IPS-11a (cell line): ENCODE results near the gene NECTIN2.
A peak's percentile ranks its signal among the peaks of the same experiment; 100 is the strongest.
"Not testable (repeated sequence)": the region's sequence is repeated elsewhere in the genome, so short reads cannot be mapped to it uniquely, and the experiment has no call there.

Experiments used
- H3K4me3 ChIP-seq: one replicate; pipeline ENCODE4 v1.5.1; 2013; ENCODE audit warnings: low read depth, low read length, control low read depth

Gene NECTIN2

GRCh38 chr19:44904426-44904994 lies 58.4 kb downstream of the NECTIN2 start:
- H3K4me3 ChIP-seq = no peak overlapping the region

GRCh38 chr19:44905437-44906160 lies 59.5 kb downstream of the NECTIN2 start, which contains the start of gene APOE:
Gene APOE, plus strand, starts transcription at chr19:44905796. Its CDS starts 829 bp downstream, at chr19:44906625.
- H3K4me3 ChIP-seq = peak within 1 kb of the TSS; percentile 97

GRCh38 chr19:44907613-44908012 lies 61.5 kb downstream of the NECTIN2 start:
- no peak overlapping the region for H3K4me3 ChIP-seq

- H3K4me3 ChIP-seq = no peak overlapping the region
These were observed 62.2 kb downstream of the NECTIN2 start for GRCh38 chr19:44908074-44908835.

- no peak overlapping the region for H3K4me3 ChIP-seq
These were observed 62.8 kb downstream of the NECTIN2 start for GRCh38 chr19:44908836-44909261.

GRCh38 chr19:44909775-44910174 lies 63.7 kb downstream of the NECTIN2 start:
- no peak overlapping the region for H3K4me3 ChIP-seq

- not testable (repeated sequence) for H3K4me3 ChIP-seq
These were observed 65.8 kb downstream of the NECTIN2 start for GRCh38 chr19:44911896-44912295.

- no peak overlapping the region for H3K4me3 ChIP-seq
These were observed 66.8 kb downstream of the NECTIN2 start for GRCh38 chr19:44912854-44913253.

GRCh38 chr19:44913512-44914432 lies 67.7 kb downstream of the NECTIN2 start:
- peak overlapping the region; percentile 55 for H3K4me3 ChIP-seq

- peak within 1 kb of the TSS; percentile 55 for H3K4me3 ChIP-seq
These were observed 68.5 kb downstream of the NECTIN2 start, which contains the start of gene APOC1 for GRCh38 chr19:44914433-44915206. Gene APOC1, plus strand, starts transcription at chr19:44914608. Its CDS starts 284 bp downstream, at chr19:44914892.

- H3K4me3 ChIP-seq = no peak overlapping the region
These were observed 78.2 kb downstream of the NECTIN2 start for GRCh38 chr19:44924243-44924725.

- no peak overlapping the region for H3K4me3 ChIP-seq
These were observed 79.2 kb downstream of the NECTIN2 start for GRCh38 chr19:44925114-44925891.

GRCh38 chr19:44926245-44927077 lies 80.4 kb downstream of the NECTIN2 start:
- peak overlapping the region; percentile 13 for H3K4me3 ChIP-seq

- H3K4me3 ChIP-seq = no peak overlapping the region
These were observed 81.6 kb downstream of the NECTIN2 start for GRCh38 chr19:44927746-44928145.

- H3K4me3 ChIP-seq = no peak overlapping the region
These were observed 84.0 kb downstream of the NECTIN2 start for GRCh38 chr19:44930088-44930487.

- no peak overlapping the region for H3K4me3 ChIP-seq
These were observed 85.4 kb downstream of the NECTIN2 start for GRCh38 chr19:44931541-44931940.
